Measurements from ENCODE around the gene ITPR3.

ITPR3 gene

DNA sequence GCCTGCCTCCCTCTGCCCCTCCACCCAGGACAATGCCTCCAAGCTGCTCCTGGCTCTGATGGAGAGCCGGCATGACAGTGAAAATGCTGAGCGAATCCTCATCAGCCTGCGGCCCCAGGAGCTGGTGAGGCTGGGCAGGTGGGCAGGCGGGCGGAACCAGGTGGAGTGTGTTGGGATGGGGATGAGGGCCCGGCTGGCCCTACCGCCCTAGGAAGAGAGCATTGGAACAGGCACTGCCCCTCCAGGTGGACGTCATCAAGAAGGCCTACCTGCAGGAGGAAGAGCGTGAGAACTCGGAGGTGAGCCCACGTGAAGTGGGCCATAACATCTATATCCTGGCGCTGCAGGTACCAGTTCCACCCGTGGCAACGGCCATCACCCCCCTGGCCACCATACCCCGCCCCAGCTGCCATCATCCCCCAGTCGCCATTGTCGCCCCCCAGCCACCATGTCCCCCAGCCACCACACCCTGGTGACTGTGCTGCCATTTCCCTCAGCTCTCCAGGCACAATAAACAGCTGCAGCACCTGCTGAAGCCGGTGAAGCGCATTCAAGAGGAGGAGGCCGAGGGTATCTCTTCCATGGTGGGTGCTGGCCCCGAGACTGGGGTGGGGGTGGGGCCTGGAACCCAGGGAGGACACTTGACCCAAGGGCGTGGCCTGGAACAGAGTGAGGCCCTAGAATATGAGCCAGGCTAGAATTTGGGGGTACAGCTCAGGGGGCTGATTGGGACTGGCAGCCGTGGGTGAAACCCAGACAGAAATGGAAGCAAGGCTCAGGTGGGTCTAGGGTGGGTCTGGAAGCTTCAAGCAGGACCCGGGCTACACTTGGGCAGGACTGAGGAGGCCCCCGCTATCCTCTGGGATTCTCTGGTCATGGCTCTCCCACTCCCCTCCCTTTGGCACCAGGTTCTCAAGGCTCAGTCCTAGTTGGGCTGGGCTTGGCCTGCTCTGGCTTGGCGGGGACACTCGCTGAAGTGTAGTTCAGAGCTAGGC, 66.2 kb downstream of the ITPR3 start:
- DNase-seq (ENCODE audit: low read depth in 2 of 2): no peak

DNA sequence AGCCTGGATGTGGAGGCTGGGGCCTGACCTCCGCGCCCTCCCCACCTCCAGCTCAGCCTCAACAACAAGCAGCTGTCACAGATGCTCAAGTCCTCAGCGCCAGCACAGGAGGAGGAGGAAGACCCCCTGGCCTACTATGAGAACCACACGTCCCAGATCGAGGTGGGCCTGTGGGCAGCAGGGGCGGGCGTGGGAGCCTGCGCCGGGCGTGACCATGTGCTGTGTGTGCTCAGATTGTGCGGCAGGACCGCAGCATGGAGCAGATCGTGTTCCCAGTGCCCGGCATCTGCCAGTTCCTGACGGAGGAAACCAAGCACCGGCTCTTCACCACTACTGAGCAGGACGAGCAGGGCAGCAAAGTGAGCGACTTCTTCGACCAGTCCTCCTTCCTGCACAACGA, 66.9 kb downstream of the ITPR3 start:
- no peak for DNase-seq (ENCODE audit: low read depth in 2 of 2)

DNA sequence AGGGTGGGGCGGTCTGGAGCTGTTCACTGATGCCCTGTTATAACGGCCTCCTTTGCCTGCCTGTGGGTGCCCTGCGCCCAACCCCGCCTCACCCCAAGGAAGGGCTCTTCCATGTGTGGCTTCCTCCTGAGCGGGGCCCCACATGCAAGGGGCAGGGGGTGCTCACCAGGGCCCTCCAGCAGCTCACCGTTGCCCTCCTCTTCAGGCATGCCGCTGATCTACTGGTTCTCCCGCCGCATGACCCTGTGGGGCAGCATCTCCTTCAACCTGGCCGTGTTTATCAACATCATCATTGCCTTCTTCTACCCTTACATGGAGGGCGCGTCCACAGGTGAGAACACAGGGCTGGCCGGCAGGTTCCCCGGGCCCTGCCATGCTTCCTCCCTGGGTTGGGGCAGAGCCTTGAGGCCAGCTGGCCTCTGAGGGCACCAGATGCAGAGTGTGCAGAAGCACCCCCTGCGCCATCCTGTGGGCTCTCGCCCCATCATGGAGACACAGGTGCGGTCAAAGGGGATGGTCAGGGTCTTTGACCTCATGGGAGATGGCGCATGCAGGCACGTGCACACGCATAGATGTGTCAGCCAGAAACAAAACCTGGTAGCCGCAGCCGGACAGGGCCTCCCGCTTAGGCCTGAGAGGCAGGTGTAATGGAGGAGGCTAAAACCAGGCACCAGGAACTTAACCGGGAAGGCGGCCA, 67.5 kb downstream of the ITPR3 start:
- DNase-seq (ENCODE audit: low read depth in 2 of 2): no peak

DNA sequence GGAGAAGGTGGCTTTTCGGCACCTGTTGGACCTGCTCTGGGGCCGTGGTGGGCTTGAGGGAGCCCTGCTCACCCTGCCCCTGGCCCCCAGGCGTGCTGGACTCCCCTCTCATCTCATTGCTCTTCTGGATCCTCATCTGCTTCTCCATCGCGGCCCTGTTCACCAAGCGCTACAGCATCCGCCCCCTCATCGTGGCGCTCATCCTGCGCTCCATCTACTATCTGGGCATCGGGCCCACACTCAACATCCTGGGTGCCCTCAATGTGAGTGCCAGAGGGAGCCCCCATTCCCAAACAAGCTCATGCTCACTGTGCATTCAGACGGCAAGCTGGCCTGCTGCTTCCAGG, 68.0 kb downstream of the ITPR3 start:
- no peak for DNase-seq (ENCODE audit: low read depth in 2 of 2)

DNA sequence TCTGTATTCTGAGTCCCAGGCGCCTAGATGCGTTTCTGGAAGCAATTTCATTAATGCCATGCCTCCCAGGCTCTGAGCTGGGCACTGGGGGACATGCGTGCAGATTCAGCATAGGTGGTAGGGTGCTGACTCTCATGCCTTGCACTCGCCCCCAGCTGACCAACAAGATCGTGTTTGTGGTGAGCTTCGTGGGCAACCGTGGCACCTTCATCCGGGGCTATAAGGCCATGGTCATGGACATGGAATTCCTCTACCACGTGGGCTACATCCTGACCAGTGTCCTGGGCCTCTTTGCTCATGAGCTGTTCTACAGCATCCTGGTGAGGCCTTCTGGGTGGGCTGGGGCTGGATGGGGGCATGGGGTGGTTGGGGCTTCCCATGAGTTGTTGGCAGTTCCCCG, 68.8 kb downstream of the ITPR3 start:
- DNase-seq (ENCODE audit: low read depth in 2 of 2): no peak

DNA sequence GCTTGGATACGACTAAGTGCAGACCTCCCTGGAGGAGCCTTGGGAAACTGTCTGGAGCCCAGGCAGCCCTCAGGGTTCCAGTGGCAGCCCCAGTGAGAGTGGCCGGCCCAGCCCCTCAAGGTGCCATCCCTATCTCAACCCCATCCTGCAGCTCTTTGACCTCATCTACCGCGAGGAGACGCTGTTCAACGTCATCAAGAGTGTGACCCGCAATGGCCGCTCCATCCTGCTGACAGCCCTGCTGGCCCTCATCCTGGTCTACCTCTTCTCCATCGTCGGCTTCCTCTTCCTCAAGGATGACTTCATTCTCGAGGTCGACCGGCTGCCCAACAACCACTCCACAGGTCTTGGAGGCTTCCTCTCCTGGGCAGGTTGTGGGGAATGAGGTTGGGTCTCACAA, 69.6 kb downstream of the ITPR3 start:
- DNase-seq (ENCODE audit: low read depth in 2 of 2): no peak

DNA sequence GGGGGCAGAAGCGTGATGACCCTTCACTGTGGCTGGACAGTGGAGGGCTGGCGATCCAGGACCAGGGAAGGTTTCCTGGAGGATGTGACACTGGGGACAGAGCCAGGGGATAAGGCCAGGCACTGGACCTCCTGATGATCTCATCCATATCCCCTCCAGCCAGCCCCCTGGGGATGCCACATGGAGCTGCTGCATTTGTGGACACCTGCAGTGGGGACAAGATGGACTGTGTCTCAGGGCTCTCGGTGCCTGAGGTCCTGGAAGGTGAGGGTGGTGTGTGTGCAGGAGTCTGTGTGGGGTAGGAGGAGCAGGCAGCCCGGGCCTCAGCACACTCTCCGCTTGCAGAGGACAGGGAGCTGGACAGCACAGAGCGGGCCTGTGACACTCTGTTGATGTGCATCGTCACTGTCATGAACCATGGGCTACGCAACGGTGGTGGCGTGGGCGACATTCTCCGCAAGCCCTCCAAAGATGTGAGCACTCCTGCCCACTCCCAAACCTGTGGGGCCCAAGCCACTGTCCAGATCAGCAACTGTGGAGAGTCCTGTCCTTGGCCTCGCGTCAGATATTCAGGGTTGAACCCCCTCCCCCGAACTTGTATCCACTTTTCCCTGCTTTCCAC, 70.4 kb downstream of the ITPR3 start:
- DNase-seq (ENCODE audit: low read depth in 2 of 2): no peak

DNA sequence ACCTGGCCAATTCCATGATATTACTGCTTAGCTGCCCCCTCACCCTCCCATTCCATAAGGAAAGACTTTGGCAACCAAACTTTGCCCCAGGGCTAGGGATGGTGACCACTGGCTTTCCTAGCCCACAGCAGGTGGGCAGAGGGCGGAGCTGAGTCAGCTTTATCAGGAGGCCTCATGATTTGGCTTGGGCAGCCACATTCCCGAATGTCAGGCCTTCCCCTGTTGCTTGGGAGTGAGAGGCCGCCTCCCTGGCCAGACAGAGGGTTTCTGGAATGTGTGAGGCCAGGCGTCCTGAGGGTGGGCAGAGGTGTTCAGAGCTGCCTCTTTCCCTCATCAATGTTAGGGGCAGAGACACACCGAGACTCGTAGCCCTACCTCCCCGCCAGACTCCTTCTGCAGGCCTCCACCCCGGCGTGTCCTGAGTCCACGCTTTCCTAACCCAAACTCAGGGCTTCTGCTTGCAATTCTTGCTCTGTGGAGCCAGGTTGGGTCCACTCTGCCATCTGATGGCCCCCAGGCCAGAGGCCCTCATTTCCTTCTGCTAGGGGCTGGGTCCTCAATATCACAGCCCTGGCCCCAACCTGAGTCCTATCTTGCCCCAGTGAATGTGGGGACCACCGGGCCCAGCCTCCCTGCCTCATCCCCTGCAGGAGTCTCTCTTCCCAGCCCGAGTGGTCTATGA, 71.1 kb downstream of the ITPR3 start:
- DNase-seq (ENCODE audit: low read depth in 2 of 2): no peak

DNA sequence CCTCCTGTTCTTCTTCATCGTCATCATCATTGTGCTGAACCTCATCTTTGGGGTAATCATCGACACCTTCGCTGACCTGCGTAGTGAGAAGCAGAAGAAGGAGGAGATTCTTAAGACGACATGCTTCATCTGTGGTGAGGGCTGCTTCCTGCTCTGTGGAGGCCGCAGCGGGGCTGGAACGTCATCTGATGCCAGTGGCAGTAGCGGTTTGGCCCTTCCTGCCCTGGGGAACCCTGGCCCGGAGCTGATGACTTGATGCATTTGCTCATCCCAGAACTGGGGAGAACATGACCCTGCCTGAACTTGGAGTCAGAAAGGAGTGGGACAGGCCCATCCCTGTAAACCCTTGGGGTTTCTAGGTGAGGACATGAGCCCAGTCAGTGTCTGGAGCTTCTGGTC, 71.6 kb downstream of the ITPR3 start:
- peak in 1 of 2 donors; percentile 47 for DNase-seq (ENCODE audit: low read depth in 2 of 2)

DNA sequence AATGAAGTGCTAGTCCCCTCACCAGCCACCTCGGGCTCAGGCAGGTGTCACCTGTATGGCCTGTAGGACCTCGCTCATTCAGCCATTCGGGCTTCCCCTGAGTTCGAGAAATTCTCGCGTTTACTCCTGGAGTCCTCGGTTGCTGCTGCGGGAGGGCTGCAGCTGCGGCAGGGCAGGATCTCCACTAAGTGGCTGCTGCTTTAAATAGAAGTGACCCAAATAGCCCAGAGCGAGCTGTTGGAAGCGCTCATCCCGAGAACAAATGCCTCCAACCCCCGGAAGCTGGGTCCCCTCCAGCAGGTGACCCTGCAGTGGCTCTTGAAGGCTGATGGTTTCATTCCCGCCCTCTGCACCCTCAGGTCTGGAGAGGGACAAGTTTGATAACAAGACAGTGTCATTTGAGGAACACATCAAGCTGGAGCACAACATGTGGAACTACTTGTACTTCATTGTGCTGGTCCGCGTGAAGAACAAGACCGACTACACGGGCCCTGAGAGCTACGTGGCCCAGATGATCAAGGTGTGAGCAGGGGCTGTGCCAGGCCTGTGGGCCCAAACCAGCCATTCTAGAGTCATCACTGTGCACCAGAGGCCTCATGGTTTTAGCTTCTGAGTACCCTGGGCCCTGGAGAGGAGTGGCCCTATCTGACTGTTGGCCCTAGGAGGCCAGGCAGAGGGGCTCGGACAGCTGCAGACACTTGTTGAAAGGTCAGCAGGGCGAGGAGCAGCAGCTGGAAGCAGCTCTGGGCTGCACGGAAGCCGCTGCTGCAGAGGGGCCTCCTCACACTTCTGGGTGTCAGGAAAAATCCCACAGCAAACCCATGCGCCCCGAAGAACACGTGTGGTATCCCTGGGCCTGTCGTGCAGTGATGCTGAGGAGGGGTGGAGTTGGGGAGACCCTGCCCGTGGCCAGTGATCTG, 72.3 kb downstream of the ITPR3 start:
- no peak for DNase-seq (ENCODE audit: low read depth in 2 of 2)

DNA sequence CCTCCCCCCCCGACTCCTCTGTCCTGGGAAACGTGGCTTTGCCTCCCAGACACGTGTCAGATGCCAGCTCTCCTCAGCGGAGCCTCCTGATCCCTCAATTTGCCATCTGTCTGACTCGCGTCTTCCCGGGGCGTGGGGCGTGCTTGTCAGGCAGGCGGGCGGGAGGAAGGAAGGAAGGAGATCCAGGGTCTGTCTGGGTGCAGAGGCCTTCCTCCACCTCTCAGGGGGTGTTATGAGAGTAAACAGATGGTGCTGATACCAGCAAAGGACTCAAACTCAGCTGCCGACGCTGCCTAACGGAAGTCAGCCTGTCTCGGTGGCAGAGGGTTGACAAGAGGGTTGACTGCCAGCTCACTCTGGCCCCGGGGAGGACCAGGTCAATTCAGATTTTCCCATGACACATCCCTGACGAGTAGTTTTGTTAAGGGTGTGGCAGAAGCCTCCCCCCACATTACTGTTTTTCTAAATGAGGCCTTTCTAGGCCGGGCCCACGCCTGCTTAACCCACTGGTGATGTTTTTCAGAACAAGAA, 73.3 kb downstream of the ITPR3 start:
- peak; percentile 44 to 59 for DNase-seq (ENCODE audit: low read depth in 2 of 2)

DNA sequence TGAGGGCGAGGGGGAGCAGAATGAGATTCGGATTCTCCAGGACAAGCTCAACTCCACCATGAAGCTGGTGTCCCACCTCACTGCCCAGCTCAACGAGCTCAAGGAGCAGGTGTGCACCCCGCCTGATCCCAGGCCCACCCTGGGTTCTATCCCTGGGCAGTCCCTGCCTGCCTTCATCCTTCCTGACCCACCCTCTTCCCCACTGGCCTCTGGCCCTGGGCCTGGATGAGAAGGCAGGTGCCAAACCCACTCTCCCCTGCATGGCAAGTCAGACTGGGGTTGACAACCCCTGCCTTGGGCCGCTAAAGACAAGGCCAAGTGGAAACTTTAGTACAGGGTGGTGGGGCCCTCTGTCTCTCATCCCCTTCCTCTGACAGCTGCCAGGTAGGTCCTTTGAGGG, 73.9 kb downstream of the ITPR3 start:
- no peak for DNase-seq (ENCODE audit: low read depth in 2 of 2)

DNA sequence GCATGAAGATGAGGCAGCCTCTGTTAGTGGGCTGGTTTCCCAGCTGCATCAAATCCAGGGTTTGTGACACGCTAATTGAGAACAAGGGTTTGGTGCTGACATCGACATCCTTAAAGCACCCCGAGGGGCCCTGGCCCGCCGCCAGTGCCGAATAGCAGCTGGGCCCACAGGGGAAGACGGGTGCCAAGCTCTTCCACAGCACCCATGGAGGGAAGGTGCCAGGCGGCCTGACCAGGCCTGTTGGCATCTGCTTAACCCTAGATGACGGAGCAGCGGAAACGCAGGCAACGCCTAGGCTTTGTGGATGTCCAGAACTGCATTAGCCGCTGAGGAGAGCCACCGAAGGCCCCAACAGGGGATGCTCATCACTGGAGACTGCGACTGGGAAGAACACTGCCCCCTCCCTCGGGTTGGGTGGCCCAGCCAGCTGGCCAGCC, 74.3 kb downstream of the ITPR3 start:
- DNase-seq (ENCODE audit: low read depth in 2 of 2): no peak

DNA sequence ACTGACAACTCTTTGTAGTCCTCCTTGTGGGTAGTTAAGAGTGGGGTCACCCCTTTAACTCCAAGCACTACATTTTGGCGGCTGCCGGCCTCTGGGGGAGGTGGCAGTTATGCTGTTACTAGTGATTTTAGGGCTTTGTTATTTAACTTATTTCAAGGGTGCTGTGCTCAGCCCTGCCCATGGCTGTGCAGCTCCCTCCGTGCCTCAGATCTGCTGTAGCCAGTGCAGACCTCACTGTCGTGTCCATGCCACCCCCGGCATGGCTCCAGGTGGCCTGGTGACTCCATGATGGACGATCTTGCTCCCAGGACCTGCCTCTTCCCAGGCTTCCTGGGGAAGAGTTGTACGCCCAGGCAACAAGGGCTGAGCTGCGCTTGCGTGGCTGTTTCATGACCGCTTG, 75.0 kb downstream of the ITPR3 start:
- DNase-seq (ENCODE audit: low read depth in 2 of 2): no peak

DNA sequence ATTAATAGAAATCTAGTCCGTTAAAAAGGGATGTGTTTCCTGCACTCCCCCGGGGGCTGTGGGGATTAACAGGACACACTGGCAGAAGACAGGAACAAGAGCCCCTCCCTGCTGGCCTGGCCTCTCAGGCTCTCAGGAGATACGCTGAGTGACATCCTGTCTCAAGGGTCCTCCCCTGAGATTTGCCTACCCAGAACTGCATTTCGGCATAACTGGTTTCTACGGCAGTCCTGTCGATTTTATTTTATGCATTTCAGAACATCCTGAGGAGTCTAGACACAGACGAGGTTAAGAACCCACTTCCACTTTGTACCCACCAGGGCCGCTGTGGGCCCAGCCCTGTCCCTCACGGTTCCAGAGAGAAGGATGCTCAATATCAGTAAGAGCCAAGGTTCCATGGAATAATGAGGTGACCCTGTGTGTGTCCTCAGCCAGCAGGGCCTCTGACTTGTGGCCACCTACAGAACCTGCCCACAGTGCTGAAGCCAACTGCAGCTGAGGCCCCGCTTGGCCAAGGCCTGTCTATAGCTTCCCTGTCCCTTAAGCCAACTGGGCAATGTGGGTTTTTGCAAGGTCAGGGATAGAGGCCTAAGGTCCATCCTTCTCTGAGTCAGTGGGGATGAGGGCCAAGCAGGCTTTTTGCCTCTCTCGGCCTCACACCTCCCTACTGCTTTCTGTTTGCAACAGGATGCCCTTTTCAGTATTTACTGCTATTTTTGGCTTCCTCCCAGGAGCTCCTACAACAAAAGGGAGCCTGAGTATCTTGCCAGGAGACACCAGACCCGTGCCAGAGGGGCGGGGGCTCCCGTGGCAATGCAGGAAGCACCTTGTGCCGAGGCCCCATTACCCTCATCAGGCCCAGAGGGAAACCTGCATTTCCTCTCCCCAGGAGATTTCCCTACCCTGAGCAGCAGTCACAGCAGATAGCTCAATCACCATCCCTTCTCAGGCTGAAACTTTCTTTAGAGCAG, 75.7 kb downstream of the ITPR3 start:
- no peak for DNase-seq (ENCODE audit: low read depth in 2 of 2)

DNA sequence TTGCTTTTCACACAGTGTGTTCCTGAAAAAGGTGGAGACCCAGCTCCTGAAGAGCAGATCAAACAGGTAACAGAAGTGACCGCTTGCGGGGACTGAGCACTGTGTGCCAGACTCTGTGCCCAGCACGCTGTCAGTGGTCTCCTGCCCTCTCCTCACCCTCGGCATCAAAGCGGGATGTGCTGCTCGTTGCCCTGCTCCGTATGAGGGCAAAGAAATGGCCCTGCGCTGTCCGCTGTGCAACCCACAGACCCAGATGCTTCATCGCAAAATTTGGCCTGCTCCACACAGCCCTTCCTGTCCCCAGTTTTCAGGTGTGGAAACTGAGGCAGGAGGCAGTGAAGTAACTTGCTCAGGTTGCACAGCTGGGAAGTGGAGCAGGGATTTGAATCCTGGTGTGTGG, 76.7 kb downstream of the ITPR3 start:
- no peak for DNase-seq (ENCODE audit: low read depth in 2 of 2)

DNA sequence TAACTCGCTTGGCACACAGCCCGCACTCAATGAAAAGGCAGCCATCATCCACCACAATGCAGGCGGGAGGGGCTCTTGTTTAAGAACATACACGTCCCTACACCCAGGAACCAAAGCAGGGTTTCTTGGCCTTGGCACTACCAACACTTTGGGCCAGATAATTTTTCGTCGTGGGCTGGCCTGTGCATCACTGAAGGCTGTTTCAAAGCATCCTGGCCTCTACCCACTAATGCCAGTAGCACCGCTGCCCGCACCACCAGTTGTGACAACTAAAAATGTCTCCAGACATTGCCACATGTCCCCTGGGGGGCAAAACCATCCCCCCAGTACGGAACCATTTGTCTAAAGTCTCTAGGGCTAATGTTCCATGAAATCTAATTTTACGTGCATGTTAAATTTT, 77.4 kb downstream of the ITPR3 start:
- no peak for DNase-seq (ENCODE audit: low read depth in 2 of 2)

DNA sequence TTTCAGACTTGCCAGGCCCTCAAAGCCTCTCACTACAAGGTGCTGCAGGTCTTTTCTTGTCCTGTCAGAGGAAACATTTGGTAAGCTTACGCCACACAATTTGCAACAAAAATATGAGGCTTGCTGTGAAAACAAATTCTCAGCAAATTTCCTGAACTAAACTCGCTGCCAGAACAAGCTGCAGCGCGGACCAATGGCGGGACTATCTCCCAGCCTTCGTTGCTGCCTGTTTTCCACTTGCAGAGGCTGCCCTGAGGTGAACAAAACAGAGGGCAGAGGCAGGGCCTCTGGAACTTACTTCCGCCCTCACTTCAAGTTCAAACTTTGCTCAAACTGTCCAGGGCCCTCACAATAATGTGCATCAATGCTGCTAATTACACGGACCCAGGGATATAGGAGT, 78.0 kb downstream of the ITPR3 start:
- DNase-seq (ENCODE audit: low read depth in 2 of 2): no peak

DNA sequence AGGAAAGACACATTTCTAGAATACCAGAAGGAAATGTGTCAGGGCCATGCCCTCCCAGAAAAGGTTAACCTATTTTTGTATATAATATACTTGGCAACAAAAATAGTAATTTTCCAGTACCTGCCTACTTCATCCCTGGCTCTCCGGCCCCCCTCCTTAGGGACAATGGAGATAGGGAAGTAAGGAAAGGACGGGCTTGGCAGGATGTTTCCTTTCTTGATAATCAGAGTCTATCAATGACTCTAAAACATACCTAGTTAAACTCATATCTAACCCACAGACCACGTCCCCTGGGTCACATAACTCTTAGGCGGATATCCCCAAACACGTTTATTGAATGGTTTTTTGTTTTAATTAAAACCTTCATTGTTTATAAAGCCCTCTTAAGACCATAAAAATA, 78.6 kb downstream of the ITPR3 start:
- no peak for DNase-seq (ENCODE audit: low read depth in 2 of 2)
